Measurements from ENCODE around the gene TLR5. TPM values are rescaled to one million over a fixed set of nuclear protein-coding genes. Genes with fewer than 3 reads are reported as not detected.

TLR5 gene
- total RNA-seq, 3 donors from 2014 or later (not counting 1 experiment from before 2014, with no cell fraction given): 0.24 to 0.41 (median 0.33) TPM

- peaks cover 4% of the 10 kb centered on the region for H3K27me3 ChIP-seq (ENCODE audit: control insufficient read depth, insufficient read depth, low read length)
- no peaks in the 10 kb centered on the region for H3K36me3 ChIP-seq (ENCODE audit: control insufficient read depth, insufficient read depth, low read length)
- WGBS (ENCODE audit: insufficient coverage): 92% methylated on average over 4 of the region's 4 CpGs
- no peak overlapping the region for H3K4me3 ChIP-seq (ENCODE audit: low read length)
- H3K9me3 ChIP-seq (ENCODE audit: control insufficient read depth, insufficient read depth, low read length): no peaks in the 10 kb centered on the region
- ATAC-seq (no peak), DNase-seq (no peak)
- H3K4me1 ChIP-seq (ENCODE audit: control insufficient read depth, insufficient read depth, low read length): no peaks in the 10 kb centered on the region
- Mint-ChIP-seq H3K36me3 (no peaks in the 10 kb centered on the region), H3K27me3 (ENCODE audit: low read depth in 2 of 2) (peaks cover 0 to 5% of the 10 kb centered on the region in 2 donors), H3K4me1 (no peaks in the 10 kb centered on the region), H3K9me3 (no peaks in the 10 kb centered on the region), H3K27ac (no peak overlapping the region), H3K4me3 (no peak overlapping the region)
- intact Hi-C loops (cut with micrococcal nuclease): no loop called here
- no peak for TF ChIP-seq CTCF (IDR thresholded peaks at IDR 0.05)
- no peak overlapping the region for H3K27ac ChIP-seq (ENCODE audit: low read length)
These were observed 74.0 kb downstream of the TLR5 start for GRCh38 chr1:223068900-223069665.

GRCh38 chr1:223067914-223068313 is 75.1 kb downstream of the TLR5 start:
- intact Hi-C loops (cut with micrococcal nuclease): no loop called here
- Histone ChIP-seq H3K27me3 (ENCODE audit: control insufficient read depth, insufficient read depth, low read length) (no peaks in the 10 kb centered on the region), H3K27ac (ENCODE audit: low read length) (no peak overlapping the region), H3K4me3 (ENCODE audit: low read length) (no peak overlapping the region), H3K4me1 (ENCODE audit: control insufficient read depth, insufficient read depth, low read length) (no peaks in the 10 kb centered on the region), H3K36me3 (ENCODE audit: control insufficient read depth, insufficient read depth, low read length) (no peaks in the 10 kb centered on the region), H3K9me3 (ENCODE audit: control insufficient read depth, insufficient read depth, low read length) (no peaks in the 10 kb centered on the region)
- DNase-seq (no peak), ATAC-seq (no peak)
- peaks cover 5% of the 10 kb centered on the region in 2 donors for H3K27me3 Mint-ChIP-seq (ENCODE audit: low read depth in 2 of 2)
- H3K4me1 Mint-ChIP-seq: no peaks in the 10 kb centered on the region
- no peak overlapping the region for H3K4me3 Mint-ChIP-seq
- no peak overlapping the region for H3K27ac Mint-ChIP-seq
- TF ChIP-seq CTCF (IDR thresholded peaks at IDR 0.05): no peak
- WGBS (ENCODE audit: insufficient coverage): 92% methylated on average over 6 of the region's 6 CpGs
- no peaks in the 10 kb centered on the region for H3K36me3 Mint-ChIP-seq
- H3K9me3 Mint-ChIP-seq: no peaks in the 10 kb centered on the region

GRCh38 chr1:223066415-223066814 is 76.6 kb downstream of the TLR5 start:
- H3K27me3 ChIP-seq (ENCODE audit: control insufficient read depth, insufficient read depth, low read length): no peaks in the 10 kb centered on the region
- ATAC-seq (no peak), DNase-seq (no peak)
- Mint-ChIP-seq H3K4me1 (no peaks in the 10 kb centered on the region), H3K36me3 (no peaks in the 10 kb centered on the region), H3K4me3 (no peak overlapping the region), H3K9me3 (no peaks in the 10 kb centered on the region), H3K27ac (no peak overlapping the region), H3K27me3 (ENCODE audit: low read depth in 2 of 2) (peaks cover 5% of the 10 kb centered on the region in 2 donors)
- no peaks in the 10 kb centered on the region for H3K36me3 ChIP-seq (ENCODE audit: control insufficient read depth, insufficient read depth, low read length)
- H3K4me1 ChIP-seq (ENCODE audit: control insufficient read depth, insufficient read depth, low read length): no peaks in the 10 kb centered on the region
- intact Hi-C loops (cut with micrococcal nuclease): no loop called here
- no peaks in the 10 kb centered on the region for H3K9me3 ChIP-seq (ENCODE audit: control insufficient read depth, insufficient read depth, low read length)
- no peak overlapping the region for H3K27ac ChIP-seq (ENCODE audit: low read length)
- no peak overlapping the region for H3K4me3 ChIP-seq (ENCODE audit: low read length)
- 89% methylated on average over 5 of the region's 5 CpGs for WGBS (ENCODE audit: insufficient coverage)
- no peak for TF ChIP-seq CTCF (IDR thresholded peaks at IDR 0.05)

- TF ChIP-seq CTCF (IDR thresholded peaks at IDR 0.05): no peak
- Histone ChIP-seq H3K27me3 (ENCODE audit: control insufficient read depth, insufficient read depth, low read length) (peaks cover 2% of the 10 kb centered on the region), H3K4me3 (ENCODE audit: low read length) (no peak overlapping the region), H3K9me3 (ENCODE audit: control insufficient read depth, insufficient read depth, low read length) (no peaks in the 10 kb centered on the region), H3K4me1 (ENCODE audit: control insufficient read depth, insufficient read depth, low read length) (no peaks in the 10 kb centered on the region), H3K36me3 (ENCODE audit: control insufficient read depth, insufficient read depth, low read length) (no peaks in the 10 kb centered on the region), H3K27ac (ENCODE audit: low read length) (no peak overlapping the region)
- no peak overlapping the region for H3K4me3 Mint-ChIP-seq
- intact Hi-C loops (cut with micrococcal nuclease): no loop called here
- DNase-seq (no peak), ATAC-seq (no peak)
- WGBS (ENCODE audit: insufficient coverage): 70% methylated on average over 3 of the region's 3 CpGs
- no peaks in the 10 kb centered on the region for H3K9me3 Mint-ChIP-seq
- no peaks in the 10 kb centered on the region for H3K4me1 Mint-ChIP-seq
- no peaks in the 10 kb centered on the region for H3K36me3 Mint-ChIP-seq
- no peak overlapping the region for H3K27ac Mint-ChIP-seq
- H3K27me3 Mint-ChIP-seq (ENCODE audit: low read depth in 2 of 2): peaks cover 7 to 10% of the 10 kb centered on the region in 2 donors
These were observed 80.9 kb downstream of the TLR5 start for GRCh38 chr1:223062177-223062576.

Measured in natural killer cell (primary cell).